NCI-H2227 treated with DMSO at 0.1 percent for 48 hours (cell line): ENCODE results near the gene ZNRF4.

Experiments
- DNase-seq: peaks from one replicate; lab custom pipeline; 2025; lab: John Stamatoyannopoulos, UW

ZNRF4 gene

DNA sequence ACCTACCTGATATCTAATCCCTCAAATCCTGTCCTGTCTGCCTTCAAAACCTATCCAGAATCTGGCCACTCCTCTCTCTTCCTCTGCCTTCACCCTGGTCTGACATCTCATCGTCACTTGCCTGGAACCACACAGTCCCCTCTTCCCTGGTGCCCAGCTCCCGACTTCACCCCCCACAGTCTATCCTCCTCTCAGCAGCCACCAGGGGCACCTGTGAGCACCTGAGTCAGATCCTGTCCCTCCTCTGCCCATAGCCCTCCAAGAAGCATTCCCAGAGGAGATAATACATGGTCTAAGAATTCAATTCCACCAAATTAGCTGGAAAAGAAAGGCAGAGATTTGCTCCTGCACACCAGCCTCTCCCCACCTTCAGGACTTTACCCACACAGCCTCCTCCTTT lies 48.9 kb downstream of the ZNRF4 start:
- no peak for DNase-seq
